Activated T-helper 17 cell treated with anti-CD3 and anti-CD28 coated beads, Interleukin-2, amount 50 U/mL, for 72 hours (primary cell): ENCODE data around the gene PADI3. TPM values are rescaled to one million over a fixed set of nuclear protein-coding genes. Genes with fewer than 3 reads are reported as not detected.
A peak's percentile ranks its signal among the peaks of the same experiment; 100 is the strongest.

Experiments used
- ATAC-seq: fragments of 150-1000 bp; cut with Tn5 transposase; replicated peaks from 2 replicates; pipeline ENCODE4 v1.10.0; 2021; ENCODE audit warnings: mild to moderate bottlenecking, moderate library complexity
- H3K27ac Mint-ChIP-seq: one replicate; pipeline ENCODE4 v1.8.0; 2022; ENCODE audit warnings: mixed read lengths
- H3K27me3 Mint-ChIP-seq: one replicate; pipeline ENCODE4 v1.8.0; 2022; ENCODE audit warnings: mixed read lengths
- H3K36me3 Mint-ChIP-seq: one replicate; pipeline ENCODE4 v1.8.0; 2022; ENCODE audit warnings: low read depth, mild to moderate bottlenecking, mixed read lengths
- H3K4me1 Mint-ChIP-seq: one replicate; pipeline ENCODE4 v1.8.0; 2022; ENCODE audit warnings: mixed read lengths
- H3K4me3 Mint-ChIP-seq: one replicate; pipeline ENCODE4 v1.8.0; 2022; ENCODE audit warnings: mild to moderate bottlenecking, mixed read lengths
- H3K9me3 Mint-ChIP-seq: one replicate; pipeline ENCODE4 v1.8.0; 2022; ENCODE audit warnings: mixed read lengths
- total RNA-seq, 2 donors: library from RNA; stranded (reverse); gene quantifications; one replicate each; pipeline ENCODE4 v1.2.3, GENCODE V29; 2022

The PADI3 gene
- total RNA-seq, 2 donors from 2014 or later = not detected

- H3K4me3 Mint-ChIP-seq = no peak overlapping the region
- H3K27ac Mint-ChIP-seq = no peak overlapping the region
- no peaks in the 10 kb centered on the region for H3K36me3 Mint-ChIP-seq
- no peak for ATAC-seq
- no peaks in the 10 kb centered on the region for H3K9me3 Mint-ChIP-seq
- H3K27me3 Mint-ChIP-seq = peaks cover 3% of the 10 kb centered on the region
- no peaks in the 10 kb centered on the region for H3K4me1 Mint-ChIP-seq
These were observed 15.6 kb downstream of the PADI3 start for GRCh38 chr1:17264470-17264869.

DNA sequence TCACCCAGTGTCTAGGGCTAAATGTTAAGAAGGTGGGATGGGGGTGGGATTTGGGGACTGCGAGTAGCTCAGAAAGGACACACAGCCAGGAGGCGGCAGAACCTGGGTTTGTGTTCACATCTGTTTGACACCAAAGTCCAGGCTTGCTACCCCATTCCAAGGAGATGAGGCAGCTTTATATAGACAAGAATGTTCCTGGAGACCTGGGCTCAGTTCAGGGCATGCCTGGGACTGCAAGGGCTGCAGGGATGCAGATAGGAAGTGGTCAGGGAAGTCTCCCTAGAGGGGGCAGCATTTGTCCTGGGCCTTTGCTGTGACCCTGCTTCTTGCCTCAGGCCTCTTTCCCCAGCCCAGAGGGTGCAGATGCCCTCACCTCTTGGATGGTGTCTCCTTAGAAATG is 16.3 kb downstream of the PADI3 start:
- H3K4me3 Mint-ChIP-seq = no peak overlapping the region
- no peak for ATAC-seq
- H3K4me1 Mint-ChIP-seq = no peaks in the 10 kb centered on the region
- no peak overlapping the region for H3K27ac Mint-ChIP-seq
- H3K9me3 Mint-ChIP-seq = no peaks in the 10 kb centered on the region
- peaks cover 3% of the 10 kb centered on the region for H3K27me3 Mint-ChIP-seq
- no peaks in the 10 kb centered on the region for H3K36me3 Mint-ChIP-seq

- no peak overlapping the region for H3K27ac Mint-ChIP-seq
- no peak for ATAC-seq
- H3K27me3 Mint-ChIP-seq = peaks cover 3% of the 10 kb centered on the region
- H3K4me3 Mint-ChIP-seq = no peak overlapping the region
- H3K9me3 Mint-ChIP-seq = no peaks in the 10 kb centered on the region
- no peaks in the 10 kb centered on the region for H3K36me3 Mint-ChIP-seq
- H3K4me1 Mint-ChIP-seq = no peaks in the 10 kb centered on the region
These were observed 17.1 kb downstream of the PADI3 start for GRCh38 chr1:17265950-17266349.

GRCh38 chr1:17270891-17271765 is 22.2 kb downstream of the PADI3 start:
- no peaks in the 10 kb centered on the region for H3K4me1 Mint-ChIP-seq
- H3K36me3 Mint-ChIP-seq = no peaks in the 10 kb centered on the region
- no peak overlapping the region for H3K27ac Mint-ChIP-seq
- ATAC-seq = no peak
- no peak overlapping the region for H3K4me3 Mint-ChIP-seq
- H3K9me3 Mint-ChIP-seq = no peaks in the 10 kb centered on the region
- peaks cover 11% of the 10 kb centered on the region for H3K27me3 Mint-ChIP-seq

GRCh38 chr1:17272066-17272465 is 23.2 kb downstream of the PADI3 start:
- Mint-ChIP-seq H3K4me1 (no peaks in the 10 kb centered on the region), H3K4me3 (no peak overlapping the region), H3K27ac (no peak overlapping the region), H3K36me3 (no peaks in the 10 kb centered on the region), H3K9me3 (no peaks in the 10 kb centered on the region), H3K27me3 (peaks cover 11% of the 10 kb centered on the region)
- ATAC-seq = no peak

DNA sequence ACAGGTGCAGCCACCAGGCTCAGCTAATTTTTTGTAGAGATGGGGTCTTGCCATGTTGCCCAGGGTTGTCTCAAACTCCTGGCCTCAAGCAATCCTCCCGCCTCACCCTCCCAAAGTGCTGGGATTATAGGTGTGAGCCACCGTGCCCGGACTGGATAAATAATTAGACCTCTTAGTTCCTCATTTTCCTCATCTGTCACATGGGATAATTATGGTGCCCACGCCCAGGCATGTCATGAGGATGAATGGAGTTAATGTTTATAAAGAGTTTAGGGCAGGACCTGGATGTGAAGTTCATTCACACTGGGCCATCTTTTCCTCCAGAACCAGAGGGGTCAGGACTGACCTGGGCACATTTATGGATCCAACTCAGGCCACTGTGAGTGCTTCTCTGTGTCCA is 23.7 kb downstream of the PADI3 start:
- H3K9me3 Mint-ChIP-seq = no peaks in the 10 kb centered on the region
- no peak overlapping the region for H3K27ac Mint-ChIP-seq
- H3K4me3 Mint-ChIP-seq = no peak overlapping the region
- no peaks in the 10 kb centered on the region for H3K36me3 Mint-ChIP-seq
- no peak for ATAC-seq
- H3K27me3 Mint-ChIP-seq = peaks cover 11% of the 10 kb centered on the region
- no peaks in the 10 kb centered on the region for H3K4me1 Mint-ChIP-seq

GRCh38 chr1:17273096-17273495 is 24.2 kb downstream of the PADI3 start:
- no peaks in the 10 kb centered on the region for H3K4me1 Mint-ChIP-seq
- H3K27ac Mint-ChIP-seq = no peak overlapping the region
- ATAC-seq = no peak
- H3K4me3 Mint-ChIP-seq = no peak overlapping the region
- H3K36me3 Mint-ChIP-seq = no peaks in the 10 kb centered on the region
- no peaks in the 10 kb centered on the region for H3K9me3 Mint-ChIP-seq
- H3K27me3 Mint-ChIP-seq = peaks cover 11% of the 10 kb centered on the region

DNA sequence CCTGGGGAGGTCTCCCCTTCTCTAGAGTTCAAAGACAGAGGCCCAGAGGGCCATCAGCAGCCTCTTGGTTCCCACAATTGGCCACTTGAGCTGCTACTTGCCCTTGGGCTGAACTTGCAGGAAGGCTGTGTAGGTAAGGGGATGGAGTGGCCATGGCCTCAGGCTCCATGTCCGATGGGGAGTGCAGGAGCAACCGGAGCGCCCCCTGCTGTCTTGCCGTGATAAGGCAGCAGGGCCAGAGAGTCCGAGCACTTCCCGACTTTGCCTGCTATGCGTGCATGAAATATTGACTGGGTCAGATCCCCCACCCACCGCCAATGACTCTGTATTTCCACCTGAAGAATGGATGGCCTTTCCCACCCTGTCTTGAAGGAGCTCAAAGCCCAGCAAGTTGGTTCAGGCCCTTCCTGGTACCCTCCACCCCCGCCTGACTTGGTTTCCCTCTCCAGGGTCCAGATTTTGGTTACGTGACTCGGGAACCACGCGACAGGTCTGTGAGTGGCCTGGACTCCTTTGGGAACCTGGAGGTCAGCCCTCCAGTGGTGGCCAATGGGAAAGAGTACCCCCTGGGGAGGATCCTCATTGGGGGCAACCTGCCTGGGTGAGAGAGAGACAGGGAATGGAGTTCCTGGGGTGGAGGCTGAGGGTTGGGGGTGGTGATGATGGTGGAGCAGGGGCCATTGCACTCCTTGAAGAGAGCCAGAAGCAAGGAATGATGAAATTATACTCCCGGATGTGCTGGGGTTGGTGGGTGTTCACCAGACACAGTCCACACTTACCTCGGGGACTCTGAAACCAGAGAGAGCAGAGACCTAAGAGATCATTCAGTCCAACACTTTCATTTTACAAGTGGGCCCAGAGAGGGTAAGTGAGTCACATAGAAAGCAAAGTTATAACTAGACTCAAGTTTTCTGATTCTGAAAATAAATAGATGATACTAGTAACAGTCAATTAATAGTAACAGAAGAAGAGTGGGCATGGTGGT is 25.6 kb downstream of the PADI3 start:
- peak; percentile 29 for ATAC-seq
- Mint-ChIP-seq H3K4me3 (no peak overlapping the region), H3K27ac (no peak overlapping the region), H3K9me3 (no peaks in the 10 kb centered on the region), H3K27me3 (peaks cover 15% of the 10 kb centered on the region), H3K4me1 (no peaks in the 10 kb centered on the region), H3K36me3 (no peaks in the 10 kb centered on the region)

GRCh38 chr1:17276568-17276967 is 27.7 kb downstream of the PADI3 start:
- H3K36me3 Mint-ChIP-seq = no peaks in the 10 kb centered on the region
- no peak overlapping the region for H3K27ac Mint-ChIP-seq
- ATAC-seq = no peak
- peaks cover 21% of the 10 kb centered on the region for H3K27me3 Mint-ChIP-seq
- H3K4me1 Mint-ChIP-seq = no peaks in the 10 kb centered on the region
- H3K9me3 Mint-ChIP-seq = no peaks in the 10 kb centered on the region
- H3K4me3 Mint-ChIP-seq = no peak overlapping the region

DNA sequence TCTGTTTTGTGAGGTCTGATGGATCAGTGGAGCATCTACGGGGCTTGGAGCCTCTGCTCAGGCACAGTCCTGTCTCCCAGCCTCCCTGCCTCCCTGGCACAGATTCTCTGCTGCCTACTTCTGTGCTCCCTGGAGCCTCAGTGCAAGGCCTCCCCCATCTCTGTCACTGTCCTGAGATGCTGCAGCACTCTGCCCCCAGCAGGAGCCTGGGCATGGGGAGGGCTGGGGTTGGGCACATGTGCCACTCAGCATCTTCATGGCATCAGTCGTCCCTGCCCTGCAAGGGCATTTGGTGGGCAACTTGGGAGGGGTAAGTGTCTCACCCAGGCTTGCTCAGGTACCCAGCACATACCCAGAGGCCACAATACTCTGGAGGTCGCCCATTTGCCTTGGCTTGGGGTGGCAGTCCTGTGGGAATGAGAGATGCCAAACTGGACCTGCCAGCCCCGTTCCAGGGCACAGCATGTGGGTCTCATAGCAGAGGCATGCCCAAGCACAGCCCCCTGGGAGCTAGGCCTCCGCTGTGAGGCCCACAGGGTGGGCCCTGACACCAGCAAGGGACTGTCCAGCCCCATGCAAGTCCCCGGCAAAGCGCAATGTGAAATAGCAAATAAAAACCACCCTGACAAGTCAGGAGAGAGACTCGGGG is 28.7 kb downstream of the PADI3 start:
- ATAC-seq = no peak
- Mint-ChIP-seq H3K4me1 (no peaks in the 10 kb centered on the region), H3K27me3 (peaks cover 24% of the 10 kb centered on the region), H3K27ac (no peak overlapping the region), H3K36me3 (no peaks in the 10 kb centered on the region), H3K9me3 (no peaks in the 10 kb centered on the region), H3K4me3 (no peak overlapping the region)

GRCh38 chr1:17278996-17279830 is 30.3 kb downstream of the PADI3 start:
- Mint-ChIP-seq H3K27me3 (peaks cover 28% of the 10 kb centered on the region), H3K27ac (no peak overlapping the region), H3K4me1 (no peaks in the 10 kb centered on the region), H3K4me3 (no peak overlapping the region), H3K9me3 (no peaks in the 10 kb centered on the region), H3K36me3 (no peaks in the 10 kb centered on the region)
- ATAC-seq = no peak

DNA sequence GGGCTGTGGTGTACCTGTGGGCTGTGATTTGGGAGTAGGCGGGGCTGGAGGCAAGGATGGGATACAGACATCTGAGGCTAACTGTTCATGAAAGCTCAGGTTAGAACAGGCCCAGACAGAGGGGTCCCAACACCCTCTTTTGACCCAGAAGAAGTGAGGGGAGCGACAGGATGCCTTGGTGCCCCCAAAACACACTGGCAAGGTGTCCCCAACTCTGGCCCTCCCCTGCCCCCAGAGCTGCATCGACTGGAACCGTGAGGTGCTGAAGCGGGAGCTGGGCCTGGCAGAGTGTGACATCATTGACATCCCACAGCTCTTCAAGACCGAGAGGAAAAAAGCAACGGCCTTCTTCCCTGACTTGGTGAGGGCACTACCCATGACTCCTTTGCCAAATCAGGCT is 31.5 kb downstream of the PADI3 start:
- H3K9me3 Mint-ChIP-seq = no peaks in the 10 kb centered on the region
- no peak overlapping the region for H3K27ac Mint-ChIP-seq
- peaks cover 21% of the 10 kb centered on the region for H3K27me3 Mint-ChIP-seq
- no peaks in the 10 kb centered on the region for H3K36me3 Mint-ChIP-seq
- H3K4me1 Mint-ChIP-seq = no peaks in the 10 kb centered on the region
- no peak for ATAC-seq
- H3K4me3 Mint-ChIP-seq = no peak overlapping the region

GRCh38 chr1:17280894-17281293 is 32.0 kb downstream of the PADI3 start:
- Mint-ChIP-seq H3K4me1 (no peaks in the 10 kb centered on the region), H3K27me3 (peaks cover 17% of the 10 kb centered on the region), H3K4me3 (no peak overlapping the region), H3K27ac (no peak overlapping the region), H3K9me3 (no peaks in the 10 kb centered on the region), H3K36me3 (no peaks in the 10 kb centered on the region)
- ATAC-seq = no peak

- Mint-ChIP-seq H3K4me3 (no peak overlapping the region), H3K27ac (no peak overlapping the region), H3K9me3 (no peaks in the 10 kb centered on the region), H3K4me1 (no peaks in the 10 kb centered on the region), H3K36me3 (no peaks in the 10 kb centered on the region), H3K27me3 (peaks cover 20% of the 10 kb centered on the region)
- no peak for ATAC-seq
These were observed 32.9 kb downstream of the PADI3 start for GRCh38 chr1:17281775-17282181.
